SU-DHL-6 (cell line): ENCODE data around the gene EML6.

Source experiments
- EZH2phosphoT487 ChIP-seq: fragments of 200-600 bp; sonication (generic), shearing (Covaris generic); conservative IDR thresholded peaks from 2 replicates; pipeline ENCODE4 v1.6.1; 2018; ENCODE audit warnings: mild to moderate bottlenecking, antibody characterized with exemption, low read length, moderate library complexity, mixed read lengths
- TF ChIP-seq, protein P1 (sequence below): fragments of 200-600 bp; sonication (generic); IDR thresholded peaks from one replicate; pipeline ENCODE4 v1.5.1; 2017; ENCODE audit warnings: antibody characterized with exemption, mild to moderate bottlenecking, low read length, moderate library complexity; ENCODE audit not compliant: insufficient read depth, poor library complexity, severe bottlenecking

DNA sequence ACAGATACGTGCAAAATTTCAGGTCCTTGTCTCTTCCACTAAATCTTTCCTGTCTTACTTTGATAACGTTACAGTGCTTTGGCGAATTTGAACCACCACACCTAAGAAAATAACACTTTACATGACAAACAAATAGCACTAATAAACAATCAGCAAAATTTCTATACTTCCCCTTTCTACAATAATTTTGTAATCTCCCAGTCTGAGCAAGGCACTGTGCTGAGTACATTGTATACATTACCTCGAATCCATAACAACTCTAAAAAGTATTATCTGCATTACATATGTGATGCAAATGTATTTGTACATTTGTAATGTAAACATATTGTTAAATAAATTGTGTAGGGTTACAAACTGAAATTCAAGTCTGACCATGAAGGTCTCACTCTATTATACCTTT is 276.9 kb downstream of the EML6 start:
- TF ChIP-seq, protein P1, sequence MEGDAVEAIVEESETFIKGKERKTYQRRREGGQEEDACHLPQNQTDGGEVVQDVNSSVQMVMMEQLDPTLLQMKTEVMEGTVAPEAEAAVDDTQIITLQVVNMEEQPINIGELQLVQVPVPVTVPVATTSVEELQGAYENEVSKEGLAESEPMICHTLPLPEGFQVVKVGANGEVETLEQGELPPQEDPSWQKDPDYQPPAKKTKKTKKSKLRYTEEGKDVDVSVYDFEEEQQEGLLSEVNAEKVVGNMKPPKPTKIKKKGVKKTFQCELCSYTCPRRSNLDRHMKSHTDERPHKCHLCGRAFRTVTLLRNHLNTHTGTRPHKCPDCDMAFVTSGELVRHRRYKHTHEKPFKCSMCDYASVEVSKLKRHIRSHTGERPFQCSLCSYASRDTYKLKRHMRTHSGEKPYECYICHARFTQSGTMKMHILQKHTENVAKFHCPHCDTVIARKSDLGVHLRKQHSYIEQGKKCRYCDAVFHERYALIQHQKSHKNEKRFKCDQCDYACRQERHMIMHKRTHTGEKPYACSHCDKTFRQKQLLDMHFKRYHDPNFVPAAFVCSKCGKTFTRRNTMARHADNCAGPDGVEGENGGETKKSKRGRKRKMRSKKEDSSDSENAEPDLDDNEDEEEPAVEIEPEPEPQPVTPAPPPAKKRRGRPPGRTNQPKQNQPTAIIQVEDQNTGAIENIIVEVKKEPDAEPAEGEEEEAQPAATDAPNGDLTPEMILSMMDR, result no peak
- no peak for TF ChIP-seq EZH2phosphoT487
